ENCODE measurements around the gene ZNF614. TPM values are rescaled to one million over a fixed set of nuclear protein-coding genes. Genes with fewer than 3 reads are reported as not detected.
"Not testable (repeated sequence)": the region's sequence is repeated elsewhere in the genome, so short reads cannot be mapped to it uniquely, and the experiment has no call there.

Gene ZNF614
- 1 to 10 TPM; 4.7 to 8.3 (median 6.0) TPM for total RNA-seq

GRCh38 chr19:52028027-52028779 is at the start of gene ZNF614:
TSS of gene ZNF614 (minus strand) at chr19:52028379. CDS start at chr19:52025745, 2,634 bp downstream.
- H3K27me3 ChIP-seq = no peaks in the 10 kb centered on the region
- peak in 1 of 2 donors; percentile 10 for TF ChIP-seq POLR2A (IDR thresholded peaks at IDR 0.05)
- TF ChIP-seq, protein P1, sequence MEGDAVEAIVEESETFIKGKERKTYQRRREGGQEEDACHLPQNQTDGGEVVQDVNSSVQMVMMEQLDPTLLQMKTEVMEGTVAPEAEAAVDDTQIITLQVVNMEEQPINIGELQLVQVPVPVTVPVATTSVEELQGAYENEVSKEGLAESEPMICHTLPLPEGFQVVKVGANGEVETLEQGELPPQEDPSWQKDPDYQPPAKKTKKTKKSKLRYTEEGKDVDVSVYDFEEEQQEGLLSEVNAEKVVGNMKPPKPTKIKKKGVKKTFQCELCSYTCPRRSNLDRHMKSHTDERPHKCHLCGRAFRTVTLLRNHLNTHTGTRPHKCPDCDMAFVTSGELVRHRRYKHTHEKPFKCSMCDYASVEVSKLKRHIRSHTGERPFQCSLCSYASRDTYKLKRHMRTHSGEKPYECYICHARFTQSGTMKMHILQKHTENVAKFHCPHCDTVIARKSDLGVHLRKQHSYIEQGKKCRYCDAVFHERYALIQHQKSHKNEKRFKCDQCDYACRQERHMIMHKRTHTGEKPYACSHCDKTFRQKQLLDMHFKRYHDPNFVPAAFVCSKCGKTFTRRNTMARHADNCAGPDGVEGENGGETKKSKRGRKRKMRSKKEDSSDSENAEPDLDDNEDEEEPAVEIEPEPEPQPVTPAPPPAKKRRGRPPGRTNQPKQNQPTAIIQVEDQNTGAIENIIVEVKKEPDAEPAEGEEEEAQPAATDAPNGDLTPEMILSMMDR (IDR thresholded peaks at IDR 0.05) = peak in 1 of 5 experiments; percentile 5
- peak; percentile 74 to 80 for TF ChIP-seq EP300 (IDR thresholded peaks at IDR 0.05)
- DNase-seq (ENCODE audit: low spot score in 2 of 2) = peak; percentile 58 to 73
- peaks cover 4 to 64% (median 28%) of the 10 kb centered on the region in 3 donors for H3K36me3 ChIP-seq
- H3K27ac ChIP-seq = peak within 1 kb of the TSS; percentile 81 to 97 (median 90)
- peak within 1 kb of the TSS; percentile 69 to 81 (median 76) for H3K4me3 ChIP-seq
- peaks cover 3 to 20% (median 7%) of the 10 kb centered on the region in 4 donors for H3K4me1 ChIP-seq
- WGBS, 2 donors = 0% methylated on average over 17 to 48 of the region's 53 CpGs
- H3K9me3 ChIP-seq = peaks cover 0 to 72% (median 21%) of the 10 kb centered on the region in 4 donors

GRCh38 chr19:52070496-52070895 is 42.3 kb upstream of the ZNF614 start:
- Histone ChIP-seq H3K36me3 (peaks cover 6 to 100% (median 75%) of the 10 kb centered on the region in 3 donors), H3K4me1 (no peaks in the 10 kb centered on the region), H3K27ac (no peak overlapping the region), H3K4me3 (no peak overlapping the region), H3K27me3 (no peaks in the 10 kb centered on the region), H3K9me3 (peaks cover 9 to 100% (median 62%) of the 10 kb centered on the region in 4 donors)
- DNase-seq (ENCODE audit: low spot score in 2 of 2) = no peak
- 95 to 98% methylated on average over 5 of the region's 5 CpGs for WGBS, 2 donors
- TF ChIP-seq POLR2A (IDR thresholded peaks at IDR 0.05) = no peak
- TF ChIP-seq EP300 (IDR thresholded peaks at IDR 0.05) = no peak
- TF ChIP-seq, protein P1 (IDR thresholded peaks at IDR 0.05) = no peak

GRCh38 chr19:52069653-52070052 is 41.5 kb upstream of the ZNF614 start:
- no peak for DNase-seq (ENCODE audit: low spot score in 2 of 2)
- H3K4me3 ChIP-seq = no peak overlapping the region
- H3K27ac ChIP-seq = no peak overlapping the region
- H3K4me1 ChIP-seq = no peaks in the 10 kb centered on the region
- 91 to 94% methylated on average over 2 of the region's 2 CpGs for WGBS, 2 donors
- peaks cover 11 to 100% (median 65%) of the 10 kb centered on the region in 4 donors for H3K9me3 ChIP-seq
- peaks cover 6 to 100% (median 66%) of the 10 kb centered on the region in 3 donors for H3K36me3 ChIP-seq
- no peaks in the 10 kb centered on the region for H3K27me3 ChIP-seq
- TF ChIP-seq, protein P1 (IDR thresholded peaks at IDR 0.05) = no peak

DNA sequence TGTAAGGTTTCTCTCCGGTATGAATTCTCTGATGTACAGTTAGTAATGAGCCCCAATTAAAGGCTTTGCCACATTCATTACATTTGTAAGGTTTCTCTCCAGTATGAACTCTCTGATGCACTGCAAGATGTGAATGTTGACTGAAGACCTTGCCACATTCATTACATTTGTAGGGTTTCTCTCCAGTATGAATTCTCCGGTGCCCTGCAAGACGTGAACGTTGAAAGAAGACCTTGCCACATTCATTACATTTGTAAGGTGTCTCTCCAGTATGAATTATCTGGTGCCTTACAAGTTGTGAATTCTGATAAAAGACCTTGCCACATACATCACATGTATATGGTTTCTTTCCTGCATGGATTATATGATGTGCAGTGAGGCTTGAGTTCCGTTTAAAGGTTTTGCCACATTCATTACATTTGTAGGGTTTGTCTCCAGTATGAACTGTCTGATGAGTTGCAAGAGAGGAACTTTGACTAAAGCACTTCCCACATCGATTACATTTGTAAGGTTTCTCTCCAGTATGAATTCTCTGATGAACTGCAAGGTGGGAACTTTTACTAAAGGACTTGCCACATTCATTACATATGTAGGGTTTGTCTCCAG is 38.2 kb upstream of the ZNF614 start:
- H3K4me1 ChIP-seq = no peaks in the 10 kb centered on the region
- TF ChIP-seq EP300 (IDR thresholded peaks at IDR 0.05) = no peak
- no peak for TF ChIP-seq POLR2A (IDR thresholded peaks at IDR 0.05)
- TF ChIP-seq, protein P1 (IDR thresholded peaks at IDR 0.05) = no peak
- 97 to 99% methylated on average over 6 of the region's 6 CpGs for WGBS, 2 donors
- DNase-seq (ENCODE audit: low spot score in 2 of 2) = no peak
- no peaks in the 10 kb centered on the region for H3K27me3 ChIP-seq
- peaks cover 15 to 100% (median 59%) of the 10 kb centered on the region in 4 donors for H3K9me3 ChIP-seq
- no peak overlapping the region for H3K4me3 ChIP-seq
- peaks cover 9 to 100% (median 45%) of the 10 kb centered on the region in 3 donors for H3K36me3 ChIP-seq
- H3K27ac ChIP-seq = no peak overlapping the region

- Histone ChIP-seq H3K4me3 (no peak overlapping the region), H3K27me3 (no peaks in the 10 kb centered on the region), H3K4me1 (no peaks in the 10 kb centered on the region), H3K27ac (no peak overlapping the region), H3K9me3 (peaks cover 15 to 100% (median 59%) of the 10 kb centered on the region in 4 donors), H3K36me3 (peaks cover 9 to 100% (median 36%) of the 10 kb centered on the region in 3 donors)
- no peak for TF ChIP-seq POLR2A (IDR thresholded peaks at IDR 0.05)
- TF ChIP-seq EP300 (IDR thresholded peaks at IDR 0.05) = no peak
- TF ChIP-seq, protein P1 (IDR thresholded peaks at IDR 0.05) = no peak
- 96 to 99% methylated on average over 6 of the region's 6 CpGs for WGBS, 2 donors
- no peak for DNase-seq (ENCODE audit: low spot score in 2 of 2)
Observed at GRCh38 chr19:52065399-52065798, 37.2 kb upstream of the ZNF614 start.

DNA sequence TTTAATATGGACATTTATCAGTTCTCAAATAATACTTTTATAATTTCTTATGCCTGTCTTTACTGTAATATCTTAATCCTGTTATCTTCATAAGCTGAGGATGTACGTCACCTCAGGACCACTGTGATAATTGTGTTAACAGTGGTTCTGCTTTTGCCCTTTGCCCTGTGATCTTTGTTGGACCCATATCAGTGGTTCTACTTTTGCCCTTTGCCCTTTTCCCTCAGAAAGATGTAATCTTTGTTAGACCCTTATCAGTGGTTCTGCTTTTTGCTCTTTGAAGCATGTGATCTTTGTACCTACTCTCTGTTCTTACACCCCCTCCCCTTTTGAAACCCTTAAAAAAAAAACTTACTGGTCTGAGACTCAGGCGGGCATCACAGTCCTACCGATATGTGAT is 28.3 kb upstream of the ZNF614 start:
- not testable (repeated sequence) for H3K27me3 ChIP-seq; DNase-seq (ENCODE audit: low spot score in 2 of 2); H3K4me3 ChIP-seq; H3K4me1 ChIP-seq; H3K27ac ChIP-seq
- H3K9me3 ChIP-seq = peaks cover 0 to 97% (median 28%) of the 10 kb centered on the region in 4 donors
- peaks cover 0 to 65% (median 0%) of the 10 kb centered on the region in 3 donors for H3K36me3 ChIP-seq
- WGBS, 2 donors = 96 to 99% methylated on average over 3 of the region's 3 CpGs

DNA sequence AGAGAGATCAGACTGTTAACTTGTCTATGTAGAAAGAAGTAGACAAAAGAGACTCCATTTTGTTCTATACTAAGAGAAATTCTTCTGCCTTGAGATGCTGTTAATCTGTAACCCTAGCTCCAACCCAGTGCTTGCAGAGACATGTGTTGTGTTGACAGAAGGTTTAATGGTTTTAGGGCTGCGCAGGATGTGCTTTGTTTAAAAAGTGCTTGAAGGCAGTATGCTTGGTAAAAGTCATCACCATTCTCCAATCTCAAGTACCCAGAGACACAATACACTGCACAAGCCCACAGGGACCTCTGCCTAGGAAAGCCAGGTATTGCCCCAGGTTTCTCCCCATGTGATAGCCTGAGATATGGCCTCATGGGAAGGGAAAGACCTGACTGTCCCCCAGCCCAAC is 23.6 kb upstream of the ZNF614 start:
- H3K27ac ChIP-seq; DNase-seq (ENCODE audit: low spot score in 2 of 2); H3K4me3 ChIP-seq; H3K27me3 ChIP-seq: not testable (repeated sequence)
- peaks cover 0 to 15% (median 0%) of the 10 kb centered on the region in 4 donors for H3K4me1 ChIP-seq
- H3K9me3 ChIP-seq = peaks cover 0 to 64% (median 16%) of the 10 kb centered on the region in 4 donors
- WGBS, 2 donors = 25 to 91% methylated on average over 1 of the region's 1 CpG
- H3K36me3 ChIP-seq = peaks cover 0 to 30% (median 0%) of the 10 kb centered on the region in 3 donors

Data from tibial nerve (tissue), 4 donors.